ENCODE data around the gene RAPGEF5.
"Not testable (repeated sequence)": the region's sequence is repeated elsewhere in the genome, so short reads cannot be mapped to it uniquely, and the experiment has no call there.

Gene RAPGEF5

GRCh38 chr7:22094413-22095342, 262.3 kb downstream of the RAPGEF5 start:
- in situ Hi-C loops (cut with MboI; ENCODE audit: low sequenced_read_pairs), result no loop called here

DNA sequence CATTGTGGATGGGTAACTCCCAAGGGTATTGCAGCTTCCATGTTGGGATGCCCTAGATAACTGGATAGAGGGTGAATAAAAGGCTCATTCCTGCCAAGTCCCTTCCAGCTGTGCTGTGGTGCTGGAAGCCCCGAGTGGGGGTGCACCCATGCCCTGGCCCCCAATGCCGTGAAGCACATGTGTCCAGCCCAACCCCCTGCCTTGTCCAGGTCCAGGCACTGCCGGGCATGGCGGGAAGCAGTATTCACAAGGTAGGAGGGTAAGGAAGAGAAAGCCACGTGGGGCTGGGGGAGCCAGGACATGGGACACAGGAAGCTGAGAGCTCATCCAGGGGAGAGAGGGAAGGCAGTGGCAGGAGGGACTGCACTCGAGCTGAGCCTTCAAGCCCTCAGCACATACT, 263.0 kb downstream of the RAPGEF5 start:
- in situ Hi-C loops (cut with MboI; ENCODE audit: low sequenced_read_pairs), result no loop called here

- in situ Hi-C loops (cut with MboI; ENCODE audit: low sequenced_read_pairs), result no loop called here
Observed at GRCh38 chr7:22093001-22093400, 264.0 kb downstream of the RAPGEF5 start.

- in situ Hi-C loops (cut with MboI; ENCODE audit: low sequenced_read_pairs), result not testable (repeated sequence)
Observed at GRCh38 chr7:22090958-22091525, 265.9 kb downstream of the RAPGEF5 start.

DNA sequence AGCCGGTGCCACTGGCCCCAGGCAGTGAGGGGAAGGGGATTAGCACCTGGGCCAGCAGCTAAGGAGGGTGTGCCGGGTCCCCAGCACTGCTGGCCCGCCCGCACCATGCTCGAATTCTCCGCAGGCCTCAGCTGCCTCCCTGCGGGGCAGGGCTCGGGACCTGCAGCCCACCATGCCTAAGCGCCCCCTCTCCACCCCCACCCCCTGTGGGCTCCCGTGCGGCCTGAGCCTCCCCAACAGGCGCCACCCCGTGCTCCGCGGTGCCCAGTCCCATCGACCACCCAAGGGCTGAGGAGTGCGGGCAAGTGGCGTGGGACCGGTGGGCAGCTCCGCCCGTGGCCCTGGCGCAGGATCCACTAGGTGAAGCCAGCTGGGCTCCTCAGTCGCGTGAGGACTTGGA, 266.4 kb downstream of the RAPGEF5 start:
- in situ Hi-C loops (cut with MboI; ENCODE audit: low sequenced_read_pairs), result no loop called here

- in situ Hi-C loops (cut with MboI; ENCODE audit: low sequenced_read_pairs), result no loop called here
Observed at GRCh38 chr7:22090107-22090506, 266.8 kb downstream of the RAPGEF5 start.

- in situ Hi-C loops (cut with MboI; ENCODE audit: low sequenced_read_pairs), result no loop called here
Observed at GRCh38 chr7:22088827-22089226, 268.1 kb downstream of the RAPGEF5 start.

DNA sequence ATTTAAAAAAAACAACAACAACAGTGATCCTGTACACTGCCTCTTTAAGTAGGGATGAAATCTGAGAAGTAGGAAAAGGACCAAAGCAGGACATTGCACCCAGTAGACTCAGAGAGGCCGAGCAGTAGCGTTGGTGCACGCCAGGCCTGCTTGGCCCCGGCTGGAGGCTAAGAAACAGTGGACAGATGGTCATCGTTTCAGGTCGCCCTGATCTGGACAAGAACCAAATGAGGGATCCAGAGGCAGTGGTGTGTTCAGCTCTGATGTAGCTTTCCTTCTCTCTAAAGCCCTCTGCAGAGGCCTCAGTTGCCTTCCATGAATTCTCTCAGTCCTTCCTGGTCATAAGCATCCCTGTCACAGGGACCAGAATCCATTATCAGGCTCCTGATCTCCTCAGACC, 269.1 kb downstream of the RAPGEF5 start:
- in situ Hi-C loops (cut with MboI; ENCODE audit: low sequenced_read_pairs), result no loop called here

GRCh38 chr7:22083704-22084240, 273.2 kb downstream of the RAPGEF5 start:
- in situ Hi-C loops (cut with MboI; ENCODE audit: low sequenced_read_pairs), result no loop called here

DNA sequence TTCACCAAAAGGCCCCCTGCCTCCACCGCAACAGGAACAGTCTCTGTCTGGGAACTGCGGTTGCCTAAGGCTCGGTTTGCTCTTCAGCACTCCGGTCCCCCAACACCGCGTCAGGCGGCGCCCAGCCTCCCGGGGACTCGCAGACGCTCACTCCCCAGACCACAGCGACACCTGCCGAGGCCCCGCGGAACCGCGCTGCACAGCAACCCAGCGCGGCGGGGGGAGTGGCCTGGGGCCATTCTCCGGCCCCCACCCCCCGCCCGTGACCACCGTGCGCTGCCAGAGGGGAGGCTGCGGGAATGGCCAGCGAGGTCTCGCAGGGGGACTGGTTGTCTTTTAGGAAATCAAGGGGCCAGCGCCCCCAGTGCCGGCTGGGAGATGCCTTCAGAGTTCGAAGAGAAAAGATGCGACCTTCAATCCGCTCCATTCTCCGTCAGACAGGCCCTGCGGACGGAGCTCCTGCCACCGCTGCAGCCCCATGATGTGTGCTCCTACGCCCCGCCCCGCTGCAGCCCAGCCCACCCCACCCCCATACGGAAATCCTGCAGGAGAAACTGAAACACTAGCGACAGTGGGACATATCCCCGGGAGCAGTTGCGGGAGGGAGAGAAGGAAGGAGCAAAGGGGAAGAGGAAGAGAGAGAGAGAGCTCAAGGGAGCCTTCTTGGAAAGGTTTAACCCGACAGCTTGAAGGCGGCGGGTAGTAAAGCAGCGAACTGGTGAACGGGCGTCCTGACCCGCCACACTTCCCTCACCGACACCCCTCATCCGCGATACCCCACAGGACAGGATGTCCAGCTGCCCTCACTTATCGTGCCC, 273.9 kb downstream of the RAPGEF5 start:
- in situ Hi-C loops (cut with MboI; ENCODE audit: low sequenced_read_pairs), result no loop called here

GRCh38 chr7:22082553-22082885, 274.4 kb downstream of the RAPGEF5 start:
- in situ Hi-C loops (cut with MboI; ENCODE audit: low sequenced_read_pairs), result no loop called here

- in situ Hi-C loops (cut with MboI; ENCODE audit: low sequenced_read_pairs), result not testable (repeated sequence)
Observed at GRCh38 chr7:22080219-22080618, 276.7 kb downstream of the RAPGEF5 start.

- in situ Hi-C loops (cut with MboI; ENCODE audit: low sequenced_read_pairs), result not testable (repeated sequence)
Observed at GRCh38 chr7:22078872-22079271, 278.1 kb downstream of the RAPGEF5 start.

DNA sequence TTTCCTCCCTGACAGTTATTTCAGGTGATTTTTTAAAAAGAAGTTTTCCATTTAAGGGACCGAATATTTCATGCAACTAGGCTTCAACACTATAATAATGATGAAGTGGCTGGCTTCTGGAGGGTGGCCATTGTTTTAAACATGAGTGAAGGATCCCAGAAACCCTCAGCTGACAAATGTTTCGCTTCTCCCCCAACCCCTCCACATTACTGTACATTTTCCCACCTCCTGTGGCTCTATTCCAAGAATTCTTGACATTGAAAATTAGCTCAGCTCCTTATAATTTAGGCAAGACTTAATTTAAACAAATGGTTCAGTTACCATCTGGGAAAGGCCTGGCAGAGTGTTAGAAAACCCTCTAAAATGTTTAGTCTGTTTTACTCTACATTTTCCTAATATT, 281.4 kb downstream of the RAPGEF5 start:
- in situ Hi-C loops (cut with MboI; ENCODE audit: low sequenced_read_pairs), result no loop called here

DNA sequence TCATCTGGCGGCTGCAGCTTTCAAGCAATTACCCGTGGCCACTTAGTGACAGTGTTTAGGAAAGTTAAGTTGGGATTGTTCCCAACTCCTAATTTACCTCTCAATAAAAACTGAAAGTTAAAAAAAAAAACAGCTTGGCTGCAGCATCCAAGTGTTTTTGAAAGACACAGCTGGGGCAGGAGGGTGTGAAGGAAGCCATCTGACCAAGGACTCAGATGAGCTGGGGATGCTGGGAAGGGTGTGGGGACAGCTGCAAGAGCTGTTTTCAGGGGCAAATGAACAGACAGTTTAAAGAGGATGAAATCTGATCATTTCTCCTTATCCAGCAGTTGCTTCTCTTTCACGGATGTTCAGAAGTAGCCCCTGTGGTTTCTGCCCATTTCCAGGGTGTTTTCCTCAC, 282.1 kb downstream of the RAPGEF5 start:
- in situ Hi-C loops (cut with MboI; ENCODE audit: low sequenced_read_pairs), result no loop called here
